Fibroblast of upper back skin (primary cell): ENCODE results near the gene GJD3.
"Not testable (repeated sequence)": the region's sequence is repeated elsewhere in the genome, so short reads cannot be mapped to it uniquely, and the experiment has no call there.

Source experiments
- DNase-seq: peaks from one replicate; pipeline ENCODE4 v3.0.0-alpha.2; 2013

The GJD3 gene

GRCh38 chr17:40367728-40368127, 3.2 kb upstream of the GJD3 start:
- DNase-seq, result not testable (repeated sequence)

- no peak for DNase-seq
These were observed 2.5 kb upstream of the GJD3 start for GRCh38 chr17:40366861-40367518.

GRCh38 chr17:40366076-40366860, 1.7 kb upstream of the GJD3 start:
- DNase-seq, result no peak

GRCh38 chr17:40364906-40365305, 369 bp upstream of the GJD3 start:
- no peak for DNase-seq

- DNase-seq, result no peak
These were observed 1.3 kb downstream of the GJD3 start for GRCh38 chr17:40363111-40363827.

- DNase-seq, result peak; percentile 55
These were observed 1.8 kb downstream of the GJD3 start for GRCh38 chr17:40362696-40363110.

GRCh38 chr17:40361925-40362695, 2.4 kb downstream of the GJD3 start:
- no peak for DNase-seq

- DNase-seq, result no peak
These were observed 3.2 kb downstream of the GJD3 start for GRCh38 chr17:40361063-40361924.

GRCh38 chr17:40360091-40360490, 4.4 kb downstream of the GJD3 start:
- no peak for DNase-seq

GRCh38 chr17:40358323-40359038, 6.1 kb downstream of the GJD3 start:
- DNase-seq, result peak; percentile 78

GRCh38 chr17:40356990-40357881, 7.3 kb downstream of the GJD3 start:
- no peak for DNase-seq

GRCh38 chr17:40355804-40356758, 8.5 kb downstream of the GJD3 start:
- DNase-seq, result no peak

GRCh38 chr17:40355123-40355803, 9.3 kb downstream of the GJD3 start:
- peak; percentile 41 for DNase-seq

GRCh38 chr17:40354221-40355122, 10.1 kb downstream of the GJD3 start:
- DNase-seq, result no peak

- no peak for DNase-seq
These were observed 11.7 kb downstream of the GJD3 start for GRCh38 chr17:40352779-40353394.

- DNase-seq, result no peak
These were observed 12.2 kb downstream of the GJD3 start for GRCh38 chr17:40352237-40352778.
